ENCODE measurements around the gene RHEB. TPM values are rescaled to one million over a fixed set of nuclear protein-coding genes. Genes with fewer than 3 reads are reported as not detected.

The RHEB gene
- total RNA-seq, 1 donor from 2014 or later = 157 TPM

- no peak for TF ChIP-seq CTCF (conservative IDR thresholded peaks at IDR 0.05; ENCODE audit: low read depth, low read length)
- H3K4me3 ChIP-seq (ENCODE audit: low read depth, low read length) = no peak overlapping the region
- no peak for DNase-seq (ENCODE audit: low read depth)
Observed at GRCh38 chr7:151431768-151432311, 87.9 kb downstream of the RHEB start.

GRCh38 chr7:151431281-151431767, 88.4 kb downstream of the RHEB start:
- DNase-seq (ENCODE audit: low read depth) = no peak
- no peak for TF ChIP-seq CTCF (conservative IDR thresholded peaks at IDR 0.05; ENCODE audit: low read depth, low read length)
- H3K4me3 ChIP-seq (ENCODE audit: low read depth, low read length) = no peak overlapping the region

- no peak for DNase-seq (ENCODE audit: low read depth)
- TF ChIP-seq CTCF (conservative IDR thresholded peaks at IDR 0.05; ENCODE audit: low read depth, low read length) = no peak
- no peak overlapping the region for H3K4me3 ChIP-seq (ENCODE audit: low read depth, low read length)
Observed at GRCh38 chr7:151430391-151431205, 89.1 kb downstream of the RHEB start.

- no peak for DNase-seq (ENCODE audit: low read depth)
- H3K4me3 ChIP-seq (ENCODE audit: low read depth, low read length) = no peak overlapping the region
- TF ChIP-seq CTCF (conservative IDR thresholded peaks at IDR 0.05; ENCODE audit: low read depth, low read length) = no peak
Observed at GRCh38 chr7:151429560-151430331, 89.9 kb downstream of the RHEB start.

- DNase-seq (ENCODE audit: low read depth) = no peak
- no peak overlapping the region for H3K4me3 ChIP-seq (ENCODE audit: low read depth, low read length)
- no peak for TF ChIP-seq CTCF (conservative IDR thresholded peaks at IDR 0.05; ENCODE audit: low read depth, low read length)
Observed at GRCh38 chr7:151429237-151429559, 90.5 kb downstream of the RHEB start.

- no peak for TF ChIP-seq CTCF (conservative IDR thresholded peaks at IDR 0.05; ENCODE audit: low read depth, low read length)
- H3K4me3 ChIP-seq (ENCODE audit: low read depth, low read length) = no peak overlapping the region
- no peak for DNase-seq (ENCODE audit: low read depth)
Observed at GRCh38 chr7:151428378-151429236, 91.1 kb downstream of the RHEB start.

All from epithelial cell of proximal tubule (primary cell).